Stimulated activated CD8-positive, alpha-beta memory T cell treated with anti-CD3 and anti-CD28 coated beads, Interleukin-12 subunit alpha, Interleukin-12 subunit beta, amount 100 ng/mL, for 1 hour (primary cell): Measurements from ENCODE around the gene KCNC2.
"Not testable (repeated sequence)": the region's sequence is repeated elsewhere in the genome, so short reads cannot be mapped to it uniquely, and the experiment has no call there.

Experiments used
- DNase-seq: peaks from one replicate; pipeline ENCODE4 v3.0.0-alpha.2; 2020; ENCODE audit warnings: low read depth

Gene KCNC2

DNA sequence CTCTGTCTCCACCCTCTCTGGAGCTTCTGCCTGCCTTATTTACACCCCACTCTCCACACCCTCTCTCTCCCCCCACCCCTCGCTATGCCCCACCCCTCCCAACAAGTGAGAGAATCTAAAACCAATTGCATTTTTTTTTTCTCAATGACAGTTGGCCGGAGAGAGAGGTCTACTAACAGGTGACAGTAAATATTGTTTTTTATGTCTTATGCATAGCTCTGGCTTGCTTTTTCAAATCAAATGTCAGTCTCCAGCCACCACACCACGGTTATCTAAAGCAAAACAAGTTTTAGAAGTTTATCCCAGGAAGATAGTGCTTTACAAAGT is at the start of gene KCNC2:
TSS of gene KCNC2 (minus strand) at position 28 of the 327 bp plus-strand sequence.
- DNase-seq, result no peak

DNA sequence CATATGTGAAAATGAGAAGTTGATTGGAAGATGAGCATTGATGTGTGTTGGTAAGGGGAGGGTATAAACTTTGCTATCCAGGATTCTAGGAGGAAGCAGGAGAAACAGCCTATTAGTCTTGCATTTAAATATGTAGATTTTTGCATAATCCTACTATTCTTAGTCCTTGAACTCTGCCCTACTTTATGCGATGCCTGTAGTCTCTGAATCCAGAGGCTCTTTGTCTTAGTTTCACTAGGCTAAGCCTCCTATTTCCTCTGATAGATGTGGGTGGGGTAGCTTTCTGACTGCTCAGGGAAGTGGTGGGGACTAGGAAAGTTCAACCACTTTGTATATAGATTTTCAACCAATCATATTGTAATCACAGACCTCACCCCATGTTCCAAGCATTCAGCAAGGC is 49.5 kb upstream of the KCNC2 start:
- no peak for DNase-seq

DNA sequence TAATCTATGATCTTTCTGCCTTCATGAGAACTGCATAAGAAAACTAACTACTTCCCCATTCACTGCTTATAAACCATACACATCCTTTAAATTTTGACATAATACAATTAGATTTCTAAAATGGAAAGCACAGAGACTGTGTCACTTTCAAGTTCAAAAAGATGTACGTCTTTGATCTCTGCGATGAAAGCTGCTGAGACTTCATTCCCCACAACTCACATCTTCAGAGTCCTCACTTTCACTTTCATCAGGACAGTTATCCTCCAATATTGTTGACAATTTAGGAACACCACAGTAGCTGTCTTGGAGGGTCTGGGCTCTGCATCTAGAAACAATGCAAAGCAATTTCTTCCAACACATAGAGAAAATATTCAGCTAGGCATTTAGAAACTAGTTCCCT is 47.9 kb upstream of the KCNC2 start:
- DNase-seq, result no peak

DNA sequence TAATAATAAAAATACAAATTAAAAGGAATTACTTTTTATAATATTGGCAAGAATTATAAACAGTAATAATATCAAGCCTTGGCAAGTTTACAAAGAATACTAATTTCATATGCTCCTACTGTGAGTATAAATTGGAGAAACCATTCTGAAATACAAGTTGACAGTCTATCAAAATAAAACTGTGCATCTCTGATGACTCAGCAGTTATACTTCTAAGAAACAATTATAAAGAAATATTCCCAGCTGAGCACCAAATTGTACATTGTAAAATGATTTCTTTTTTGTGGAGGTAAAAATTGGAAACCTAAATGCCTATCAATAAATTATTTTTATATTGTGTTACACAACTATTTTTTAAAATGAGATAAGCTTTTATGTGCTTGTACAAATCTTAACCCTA is 35.5 kb upstream of the KCNC2 start:
- DNase-seq, result no peak

DNA sequence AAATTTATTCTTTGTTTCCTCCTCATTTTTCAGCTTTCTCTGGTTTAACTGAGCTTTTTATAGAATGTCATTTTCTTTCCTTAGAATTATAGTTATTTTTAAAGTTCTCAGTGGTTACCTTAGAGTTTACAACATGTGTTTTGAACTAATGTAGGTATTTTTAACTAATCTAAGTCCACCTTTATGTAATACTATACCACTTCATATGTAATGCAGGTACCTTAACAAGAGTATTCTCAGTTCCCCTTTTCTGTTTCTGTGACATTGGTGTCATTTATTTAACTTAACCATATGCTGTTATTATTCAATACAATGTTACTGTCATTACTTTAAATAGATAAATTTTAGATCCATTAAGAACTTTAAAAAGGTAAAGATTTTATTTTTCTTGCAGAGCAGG is 30.3 kb upstream of the KCNC2 start:
- no peak for DNase-seq

DNA sequence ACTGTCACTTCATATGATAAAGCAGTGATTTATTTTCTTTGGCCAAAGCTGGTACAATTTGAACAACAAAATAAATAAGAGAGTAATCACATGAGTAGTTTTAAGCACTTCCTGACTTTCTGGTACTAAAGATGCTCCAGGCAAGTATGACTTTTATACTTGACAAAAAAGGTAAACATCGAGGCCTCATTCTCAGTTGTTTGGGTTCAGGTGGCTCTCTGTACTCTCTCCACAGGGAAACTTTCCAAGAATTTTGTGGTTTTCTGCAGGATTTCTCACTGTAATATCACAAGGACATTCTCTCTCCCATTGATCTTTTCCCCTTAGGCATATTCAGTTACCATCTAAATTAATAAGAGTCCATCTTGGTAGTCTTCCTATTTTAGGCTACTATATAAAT is 26.6 kb upstream of the KCNC2 start:
- DNase-seq, result no peak

DNA sequence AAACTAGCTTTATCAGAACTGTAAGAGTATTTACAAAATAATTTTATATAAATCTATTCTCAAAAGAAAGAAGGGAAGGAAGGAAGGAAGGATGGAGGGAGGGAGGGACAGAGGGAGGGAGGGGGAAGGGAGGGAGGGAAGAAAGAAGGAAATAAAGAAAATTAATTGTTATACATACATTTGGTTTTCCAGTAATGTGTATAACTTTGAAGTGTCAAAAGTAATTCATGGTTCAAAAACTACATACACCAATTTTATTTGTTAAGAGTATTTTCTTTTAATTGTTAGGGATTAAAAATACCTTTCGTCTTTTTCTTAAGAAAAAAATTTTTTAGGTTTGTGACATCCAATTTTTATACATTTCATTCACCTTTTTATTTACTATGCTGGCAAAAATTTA is 17.5 kb upstream of the KCNC2 start:
- DNase-seq, result no peak

DNA sequence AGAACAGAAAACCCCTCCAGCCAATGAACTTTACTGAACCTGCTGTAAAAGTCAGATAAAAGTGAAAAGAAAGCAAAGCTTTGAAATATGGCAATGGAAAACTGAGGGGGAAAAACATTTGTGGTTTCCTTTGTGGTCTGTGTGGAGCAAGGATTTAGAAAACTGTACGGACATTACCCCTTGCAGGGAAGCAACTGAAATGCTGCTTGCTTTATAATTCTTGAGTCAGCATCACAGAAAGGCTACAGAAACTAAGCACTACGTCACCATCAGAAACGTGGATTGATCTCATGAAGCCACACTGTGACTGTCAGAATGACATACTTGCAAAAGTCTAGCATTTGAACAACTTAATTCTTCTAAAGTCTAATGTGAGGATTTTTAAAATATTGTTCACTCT is 2.4 kb upstream of the KCNC2 start:
- DNase-seq, result no peak

DNA sequence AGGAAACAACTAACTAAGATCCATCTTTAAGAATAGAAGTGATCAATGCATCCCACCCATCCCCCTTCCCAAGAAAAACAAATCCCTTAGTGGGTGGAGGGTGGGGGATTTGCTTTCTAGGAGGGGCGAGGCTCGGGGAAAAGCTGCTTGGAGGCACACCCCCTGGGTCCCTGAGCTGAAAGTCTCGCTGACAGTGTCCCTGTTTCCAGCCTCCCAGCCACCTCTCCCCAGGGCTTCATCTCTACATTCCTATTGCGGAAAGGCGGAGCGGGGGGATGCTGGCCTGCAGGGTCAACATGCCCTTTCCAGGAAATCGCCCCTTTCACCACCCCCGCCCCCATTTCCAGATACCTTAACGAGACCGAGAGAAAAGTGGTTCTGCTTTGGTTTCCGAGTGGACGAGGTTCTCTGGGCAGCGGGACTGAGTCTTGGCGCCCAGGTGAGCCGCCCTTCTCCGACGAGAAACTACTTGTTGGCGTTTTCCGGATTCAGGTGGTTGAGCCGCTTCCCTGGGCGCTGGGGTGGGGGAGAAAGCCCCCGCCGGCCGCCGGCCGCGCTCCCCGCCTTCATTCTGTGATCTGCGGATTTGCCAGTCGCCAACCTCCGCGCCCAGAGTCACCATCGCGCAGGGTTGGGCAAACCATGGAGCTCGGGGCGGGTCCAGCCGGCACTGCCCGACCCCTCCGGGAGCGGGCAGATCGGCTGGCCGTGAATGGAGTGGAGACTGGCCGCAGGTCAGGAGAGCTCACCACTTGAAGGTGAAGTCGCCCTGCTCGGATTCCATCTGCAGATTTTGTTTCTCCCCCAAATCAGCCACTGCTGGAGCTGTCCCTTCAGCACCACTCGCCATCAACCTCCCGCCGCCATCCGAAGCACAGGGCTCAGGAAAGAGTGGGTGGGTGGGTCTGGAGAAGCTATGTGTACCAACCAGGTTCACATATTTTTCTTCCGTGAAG is 505 bp downstream of the KCNC2 start:
- no peak for DNase-seq

DNA sequence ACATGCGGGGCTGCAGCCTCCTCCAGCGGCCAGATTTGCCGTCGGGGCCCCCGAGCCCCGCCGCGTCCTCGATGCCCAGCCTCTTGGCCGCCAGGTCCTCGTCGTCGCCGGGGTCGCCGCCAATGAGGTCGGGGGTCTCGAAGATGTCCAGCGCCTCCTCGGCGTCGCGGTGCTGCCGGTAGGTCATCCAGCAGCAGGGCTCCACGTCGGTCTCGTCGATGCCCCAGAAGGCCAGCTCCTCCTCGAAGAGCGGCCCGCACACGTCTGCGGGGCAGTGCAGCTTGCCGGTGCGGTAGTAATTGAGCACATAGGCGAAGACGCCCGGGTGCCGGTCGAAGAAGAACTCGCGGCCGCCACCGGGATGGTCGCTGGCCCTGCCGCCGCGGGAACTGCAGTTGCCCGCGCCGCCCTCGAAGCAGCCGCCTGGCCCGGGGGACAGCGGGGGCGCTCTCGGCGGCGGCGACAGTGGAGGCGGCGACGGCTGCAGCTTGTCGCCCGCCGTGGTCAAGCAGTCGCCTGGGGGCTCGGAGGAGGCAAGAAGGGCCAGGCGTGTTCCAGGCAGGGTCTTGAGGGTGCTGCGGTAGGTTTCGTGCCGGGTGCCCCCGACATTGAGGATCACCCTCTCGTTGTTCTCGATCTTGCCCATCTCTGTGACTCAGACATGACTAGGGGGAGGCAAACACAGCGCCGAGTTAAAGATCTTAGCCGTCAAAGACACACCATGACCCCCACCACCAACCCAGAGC is 2.1 kb downstream of the KCNC2 start:
- no peak for DNase-seq

DNA sequence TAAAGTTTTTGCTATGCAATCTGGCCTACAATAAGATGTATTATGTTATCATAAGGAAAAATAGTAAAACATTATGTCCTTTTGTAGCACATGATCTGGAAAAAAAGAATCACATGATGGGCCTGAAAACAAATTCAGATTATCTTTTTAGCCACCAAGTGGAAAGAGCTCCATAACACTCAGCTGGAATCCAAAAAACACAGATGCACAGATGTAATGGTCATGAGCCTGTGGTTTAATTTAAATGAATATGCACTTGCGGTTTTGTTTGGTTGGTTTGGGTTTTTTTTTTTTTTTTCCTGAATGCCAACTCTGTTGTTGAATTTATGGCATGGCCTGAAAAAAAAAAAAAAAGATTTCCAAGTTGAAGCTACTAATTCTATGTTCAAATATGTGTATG is 4.1 kb downstream of the KCNC2 start:
- DNase-seq, result no peak

DNA sequence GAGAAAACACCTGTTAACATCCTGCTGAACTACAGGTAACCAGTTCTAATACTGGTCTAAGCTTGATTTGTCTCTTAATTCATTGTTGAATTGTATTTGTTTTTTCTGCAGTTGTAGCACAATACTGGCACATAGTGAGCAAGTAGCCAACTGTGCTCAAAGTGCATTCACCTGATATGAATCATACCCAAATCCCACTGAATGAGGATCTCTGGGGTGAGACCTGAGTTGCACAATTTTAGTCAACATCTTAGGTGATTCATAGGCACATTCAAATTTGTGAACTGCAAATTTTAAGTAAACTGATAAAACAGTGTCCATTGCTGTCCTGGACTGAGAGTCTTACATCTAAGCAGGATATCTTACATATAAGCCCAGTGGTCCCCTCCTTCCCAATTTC is 12.8 kb downstream of the KCNC2 start:
- DNase-seq, result no peak

DNA sequence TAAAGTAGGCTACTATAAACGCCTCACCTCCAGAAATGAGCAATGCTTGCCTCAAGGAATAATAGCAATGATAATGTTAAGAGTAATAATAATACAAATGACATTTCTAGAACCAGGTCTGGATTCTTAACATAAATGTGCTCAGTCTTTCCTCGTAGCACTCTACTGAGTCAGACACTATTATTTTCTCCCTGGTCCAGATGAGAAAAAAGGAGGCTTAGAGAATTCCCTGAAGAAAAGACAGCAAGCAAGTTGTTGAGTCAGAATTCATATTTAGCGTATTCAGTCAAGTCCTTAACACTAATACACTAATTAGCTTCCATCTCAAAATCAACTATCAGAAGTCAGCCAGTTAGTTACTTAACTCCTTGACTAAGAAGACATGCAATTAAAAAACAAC is 13.2 kb downstream of the KCNC2 start:
- DNase-seq, result no peak

DNA sequence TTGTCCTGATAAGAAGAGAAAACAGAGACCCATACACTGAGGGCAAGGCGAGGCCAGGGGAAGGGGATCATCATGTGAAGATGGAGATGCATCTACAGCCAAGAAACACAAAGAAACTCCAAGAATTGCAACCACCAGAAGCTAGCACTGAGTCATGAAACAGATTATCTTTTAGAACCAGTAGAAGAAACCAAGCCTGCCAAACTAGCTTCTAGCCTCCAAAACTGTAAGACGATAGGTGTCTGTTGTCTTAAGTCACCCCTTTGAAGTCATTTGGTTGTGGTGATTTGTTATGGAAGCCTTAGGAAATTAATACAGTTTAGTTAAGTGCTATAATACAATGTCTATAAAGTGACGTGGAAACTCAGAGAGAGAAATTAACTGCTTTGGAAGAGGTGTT is 15.4 kb downstream of the KCNC2 start:
- DNase-seq, result no peak

DNA sequence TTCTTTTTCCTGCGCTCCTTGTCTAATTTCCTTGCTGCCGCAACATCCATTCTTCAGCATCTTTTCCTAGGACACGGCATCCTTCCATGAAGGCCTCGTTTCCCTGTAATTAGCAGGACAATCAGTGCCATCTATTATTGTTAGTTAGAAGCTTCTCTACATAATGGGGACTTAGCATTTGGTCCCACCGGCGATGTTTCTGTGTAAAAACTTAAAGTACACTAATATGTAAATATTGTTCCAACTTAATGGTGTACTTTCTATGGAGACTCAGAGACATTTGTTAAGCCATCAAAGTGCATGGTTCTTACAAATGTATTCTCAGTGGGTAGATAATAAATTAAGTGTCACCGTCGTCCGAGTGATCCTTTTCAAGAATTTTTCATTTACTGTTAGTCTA is 17.4 kb downstream of the KCNC2 start:
- DNase-seq, result no peak

DNA sequence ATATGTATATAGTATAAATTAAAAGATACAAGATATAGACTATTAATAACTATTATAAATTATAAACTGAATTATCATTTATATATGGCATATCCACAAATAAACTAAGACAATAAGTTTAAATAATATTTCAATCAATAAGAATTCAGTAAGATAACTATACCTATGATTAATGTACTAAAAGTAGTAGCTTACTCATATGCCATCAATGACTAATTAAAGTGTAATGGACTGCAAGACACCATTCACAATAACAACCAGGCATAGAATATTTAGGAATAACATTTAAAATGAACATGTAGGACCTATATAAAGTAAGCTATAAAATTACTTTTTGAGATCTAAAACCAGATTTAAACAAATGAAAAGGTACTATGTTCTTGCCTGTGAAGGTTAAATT is 18.8 kb downstream of the KCNC2 start:
- DNase-seq, result no peak

DNA sequence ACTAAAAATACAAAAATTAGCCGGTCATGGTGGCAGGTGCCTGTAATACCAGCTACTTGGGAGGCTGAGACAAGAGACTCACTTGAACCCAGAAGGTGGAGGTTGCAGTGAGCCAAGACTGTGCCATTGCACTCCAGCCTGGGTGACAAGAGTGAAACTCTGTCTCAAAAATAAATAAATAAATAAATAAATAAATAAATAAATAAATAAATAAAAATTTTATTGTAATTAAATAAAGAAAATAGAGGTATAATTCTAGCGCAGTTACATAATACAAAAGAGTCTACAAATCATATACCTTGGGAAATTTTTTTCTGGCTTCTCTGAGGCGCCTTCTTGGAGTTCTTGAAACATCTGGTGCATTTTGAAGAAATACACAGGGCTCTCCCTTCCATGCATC is 23.8 kb downstream of the KCNC2 start:
- not testable (repeated sequence) for DNase-seq

DNA sequence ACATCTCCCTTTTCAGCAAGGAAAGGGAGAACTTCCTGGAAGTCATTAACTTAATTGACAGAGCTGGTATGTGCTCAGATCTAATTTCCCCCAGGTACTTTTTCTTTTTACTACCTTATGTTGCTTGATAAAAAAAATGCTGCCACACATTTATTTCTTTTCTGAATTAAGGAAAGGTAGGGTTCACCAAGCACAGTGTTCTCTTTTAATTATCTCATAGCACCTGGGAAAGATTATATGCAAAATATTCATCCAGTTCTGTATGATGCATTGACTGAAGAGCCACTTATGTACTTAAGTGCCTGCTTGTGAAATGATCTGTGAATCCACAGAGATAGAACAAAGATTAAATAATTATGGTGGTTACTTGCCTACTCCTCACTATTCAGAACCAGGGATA is 25.1 kb downstream of the KCNC2 start:
- no peak for DNase-seq

DNA sequence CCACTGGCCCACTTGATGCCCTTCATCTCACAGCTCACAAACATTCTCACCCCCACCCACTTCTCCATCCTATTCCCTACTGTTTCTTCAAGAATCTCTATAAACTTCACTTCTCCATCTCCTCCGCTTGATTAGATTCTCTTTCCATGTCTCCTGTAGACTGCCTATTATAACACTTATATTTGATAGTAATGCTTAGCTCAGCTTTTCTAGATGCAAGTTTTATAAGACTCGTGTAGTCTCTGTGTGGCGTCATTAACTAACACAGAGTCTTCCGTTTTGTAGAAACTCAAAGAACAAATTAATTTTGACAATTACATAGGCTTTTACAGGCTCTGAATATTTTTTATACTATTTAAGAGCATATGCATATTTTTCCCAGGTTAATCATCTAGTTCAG is 25.7 kb downstream of the KCNC2 start:
- DNase-seq, result no peak

DNA sequence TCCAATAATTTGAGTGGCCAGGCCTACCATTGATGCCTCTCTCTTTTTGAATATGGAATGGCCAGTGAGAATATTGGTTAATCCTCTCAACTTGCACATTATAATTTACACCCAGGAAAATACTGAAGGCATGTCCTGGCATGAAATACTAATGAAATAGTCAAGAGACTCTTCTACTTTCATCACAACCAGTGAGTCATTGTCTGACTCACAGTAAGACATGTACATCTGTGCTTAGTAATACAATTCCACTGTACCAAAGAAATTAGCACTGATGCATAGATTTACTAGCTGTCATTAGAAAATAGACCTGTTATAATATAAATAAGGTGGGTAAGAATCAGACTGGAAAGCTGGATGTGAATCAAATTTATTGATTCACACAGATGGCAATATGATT is 31.6 kb downstream of the KCNC2 start:
- no peak for DNase-seq

DNA sequence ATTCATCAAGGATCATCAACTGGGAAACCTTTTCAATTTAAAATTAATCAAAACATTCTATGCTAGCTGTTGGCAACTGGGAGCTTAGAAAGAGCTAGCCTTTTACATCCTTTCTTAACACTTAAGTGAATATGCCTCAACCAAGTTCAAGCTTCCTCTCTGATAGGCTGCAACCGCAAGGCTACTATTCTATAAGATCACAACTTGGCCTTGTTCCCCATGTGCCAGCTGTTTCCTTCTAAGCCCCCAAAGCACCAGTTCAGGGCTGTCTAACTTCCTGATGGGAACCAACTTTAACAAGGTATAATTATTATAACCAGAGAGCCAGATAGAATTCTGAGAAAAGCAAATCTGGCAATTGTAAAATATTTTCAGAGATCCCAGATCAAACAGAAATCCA is 37.0 kb downstream of the KCNC2 start:
- DNase-seq, result no peak

DNA sequence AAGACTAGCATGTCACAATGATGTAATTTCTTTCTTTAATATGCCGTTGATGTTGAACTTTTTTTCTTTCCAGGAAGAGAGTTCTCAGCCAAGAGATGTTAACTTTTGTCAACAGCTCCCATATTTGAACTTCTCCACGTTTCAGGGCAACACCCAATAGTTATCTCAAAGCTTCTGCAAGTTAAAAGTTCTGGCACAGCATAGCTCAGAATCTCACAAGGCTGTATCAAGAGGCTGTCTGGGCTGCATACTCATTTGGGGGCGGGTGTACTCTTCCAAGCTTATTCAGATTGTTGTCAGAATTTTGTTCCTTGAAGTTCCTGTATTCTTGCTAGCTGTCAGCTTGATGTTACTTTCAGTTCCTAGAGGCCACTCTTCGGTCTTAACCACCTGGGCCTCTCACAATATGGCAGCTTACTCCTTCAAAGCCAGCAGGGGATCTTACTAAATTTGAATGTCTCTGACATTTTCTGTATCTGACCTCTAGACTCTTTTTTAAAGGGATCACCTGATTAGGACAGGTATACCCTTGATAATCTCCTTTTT is 38.9 kb downstream of the KCNC2 start:
- no peak for DNase-seq

DNA sequence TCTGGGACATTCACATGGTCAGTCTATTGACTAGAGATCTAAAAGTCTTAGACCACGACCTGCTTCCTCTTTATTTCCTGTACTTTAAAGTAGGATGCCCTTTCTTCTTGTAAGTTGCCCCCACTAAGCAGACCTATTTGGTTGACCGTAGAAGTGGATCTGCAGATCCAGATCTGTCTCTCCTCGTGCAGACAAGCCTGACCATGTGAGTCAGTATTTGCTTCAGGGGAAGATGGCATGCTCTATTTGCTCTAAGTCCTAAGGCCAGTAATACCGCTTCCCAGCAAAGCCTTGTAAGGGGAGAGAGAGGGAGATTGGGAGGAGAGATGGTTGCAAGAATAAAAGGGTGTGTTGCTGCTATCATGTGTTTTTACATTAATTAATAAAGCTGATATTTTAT is 46.8 kb downstream of the KCNC2 start:
- DNase-seq, result no peak
